ENCODE measurements around the gene HMCN2.

The HMCN2 gene

DNA sequence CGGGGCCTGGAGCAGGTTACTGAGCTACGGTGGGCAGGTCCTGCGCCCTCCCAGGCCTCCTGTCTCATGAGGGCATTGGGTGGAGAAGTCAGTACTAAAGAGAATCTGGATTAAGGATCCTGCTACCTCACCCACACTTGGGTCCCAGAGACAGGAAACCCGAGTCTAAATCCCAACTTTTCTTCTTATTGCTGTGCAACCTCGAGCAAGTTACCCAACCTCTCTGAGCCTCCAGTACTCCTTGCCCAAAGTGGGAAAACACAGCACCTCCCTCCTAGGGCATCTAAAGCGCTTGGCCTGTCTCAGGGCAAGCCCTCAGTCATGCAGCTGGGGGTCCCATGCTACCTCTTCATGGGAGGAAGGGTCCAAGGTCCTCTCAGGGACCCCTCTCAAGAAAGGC lies 207.4 kb downstream of the HMCN2 start:
- Histone ChIP-seq H3K9ac (ENCODE audit: low read depth, low read length, poor library complexity, severe bottlenecking) (no peak overlapping the region), H3F3A (ENCODE audit: low read depth) (no peaks in the 10 kb centered on the region), H3K4me1 (ENCODE audit: insufficient read depth, low read length, poor library complexity, severe bottlenecking) (no peaks in the 10 kb centered on the region), H3K9me2 (replicated peaks; ENCODE audit: low read depth, low read length) (no peaks in the 10 kb centered on the region), H3K79me2 (ENCODE audit: insufficient read depth, low read length) (no peaks in the 10 kb centered on the region), H2AFZ (ENCODE audit: low read length) (no peak overlapping the region), H3K4me3 (ENCODE audit: low read length, poor library complexity, severe bottlenecking) (no peak overlapping the region), H3K36me3 (ENCODE audit: insufficient read depth, low read length) (no peaks in the 10 kb centered on the region), H3K4me2 (ENCODE audit: low read depth, low read length, poor library complexity, severe bottlenecking) (no peak overlapping the region), H4K20me1 (ENCODE audit: insufficient read depth, low read length, poor library complexity, severe bottlenecking) (no peaks in the 10 kb centered on the region), H3K9me3 (ENCODE audit: insufficient read depth, low read depth, low read length) (no peaks in the 10 kb centered on the region), H3K27me3 (ENCODE audit: insufficient read depth, low read length, poor library complexity, severe bottlenecking) (no peaks in the 10 kb centered on the region)
- TF ChIP-seq, protein P1, sequence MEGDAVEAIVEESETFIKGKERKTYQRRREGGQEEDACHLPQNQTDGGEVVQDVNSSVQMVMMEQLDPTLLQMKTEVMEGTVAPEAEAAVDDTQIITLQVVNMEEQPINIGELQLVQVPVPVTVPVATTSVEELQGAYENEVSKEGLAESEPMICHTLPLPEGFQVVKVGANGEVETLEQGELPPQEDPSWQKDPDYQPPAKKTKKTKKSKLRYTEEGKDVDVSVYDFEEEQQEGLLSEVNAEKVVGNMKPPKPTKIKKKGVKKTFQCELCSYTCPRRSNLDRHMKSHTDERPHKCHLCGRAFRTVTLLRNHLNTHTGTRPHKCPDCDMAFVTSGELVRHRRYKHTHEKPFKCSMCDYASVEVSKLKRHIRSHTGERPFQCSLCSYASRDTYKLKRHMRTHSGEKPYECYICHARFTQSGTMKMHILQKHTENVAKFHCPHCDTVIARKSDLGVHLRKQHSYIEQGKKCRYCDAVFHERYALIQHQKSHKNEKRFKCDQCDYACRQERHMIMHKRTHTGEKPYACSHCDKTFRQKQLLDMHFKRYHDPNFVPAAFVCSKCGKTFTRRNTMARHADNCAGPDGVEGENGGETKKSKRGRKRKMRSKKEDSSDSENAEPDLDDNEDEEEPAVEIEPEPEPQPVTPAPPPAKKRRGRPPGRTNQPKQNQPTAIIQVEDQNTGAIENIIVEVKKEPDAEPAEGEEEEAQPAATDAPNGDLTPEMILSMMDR (conservative IDR thresholded peaks at IDR 0.05; ENCODE audit: low read length): no peak
- TF ChIP-seq EZH2phosphoT487 (IDR thresholded peaks at IDR 0.05; ENCODE audit: borderline replicate concordance): no peak

DNA sequence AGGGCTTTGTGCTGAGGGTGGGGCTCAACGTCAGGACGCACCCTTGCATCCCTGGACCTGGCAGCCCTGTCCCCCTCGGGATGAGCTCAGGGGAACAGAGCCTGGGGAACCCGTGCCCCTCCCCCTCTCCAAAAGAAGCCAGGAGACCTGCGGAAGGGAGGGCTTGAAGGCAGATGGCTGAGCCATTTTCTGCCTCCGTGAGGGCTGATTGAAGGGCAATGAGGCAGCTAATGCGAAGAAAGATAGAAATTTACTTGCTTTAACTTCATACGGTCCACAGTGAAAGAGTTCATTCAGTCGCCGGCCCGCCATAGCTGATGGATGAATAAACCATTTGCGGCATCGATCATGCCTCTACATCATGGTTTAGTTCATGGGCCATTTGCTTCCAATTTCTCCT lies 208.0 kb downstream of the HMCN2 start:
- no peaks in the 10 kb centered on the region for H3K9me2 ChIP-seq (replicated peaks; ENCODE audit: low read depth, low read length)
- no peaks in the 10 kb centered on the region for H3K27me3 ChIP-seq (ENCODE audit: insufficient read depth, low read length, poor library complexity, severe bottlenecking)
- H3K4me2 ChIP-seq (ENCODE audit: low read depth, low read length, poor library complexity, severe bottlenecking): no peak overlapping the region
- H3K36me3 ChIP-seq (ENCODE audit: insufficient read depth, low read length): no peaks in the 10 kb centered on the region
- H2AFZ ChIP-seq (ENCODE audit: low read length): no peak overlapping the region
- TF ChIP-seq, protein P1 (conservative IDR thresholded peaks at IDR 0.05; ENCODE audit: low read length): no peak
- no peak for TF ChIP-seq EZH2phosphoT487 (IDR thresholded peaks at IDR 0.05; ENCODE audit: borderline replicate concordance)
- H3K4me1 ChIP-seq (ENCODE audit: insufficient read depth, low read length, poor library complexity, severe bottlenecking): no peaks in the 10 kb centered on the region
- H3F3A ChIP-seq (ENCODE audit: low read depth): no peaks in the 10 kb centered on the region
- no peaks in the 10 kb centered on the region for H4K20me1 ChIP-seq (ENCODE audit: insufficient read depth, low read length, poor library complexity, severe bottlenecking)
- H3K4me3 ChIP-seq (ENCODE audit: low read length, poor library complexity, severe bottlenecking): no peak overlapping the region
- H3K79me2 ChIP-seq (ENCODE audit: insufficient read depth, low read length): no peaks in the 10 kb centered on the region
- no peak overlapping the region for H3K9ac ChIP-seq (ENCODE audit: low read depth, low read length, poor library complexity, severe bottlenecking)
- no peaks in the 10 kb centered on the region for H3K9me3 ChIP-seq (ENCODE audit: insufficient read depth, low read depth, low read length)

DNA sequence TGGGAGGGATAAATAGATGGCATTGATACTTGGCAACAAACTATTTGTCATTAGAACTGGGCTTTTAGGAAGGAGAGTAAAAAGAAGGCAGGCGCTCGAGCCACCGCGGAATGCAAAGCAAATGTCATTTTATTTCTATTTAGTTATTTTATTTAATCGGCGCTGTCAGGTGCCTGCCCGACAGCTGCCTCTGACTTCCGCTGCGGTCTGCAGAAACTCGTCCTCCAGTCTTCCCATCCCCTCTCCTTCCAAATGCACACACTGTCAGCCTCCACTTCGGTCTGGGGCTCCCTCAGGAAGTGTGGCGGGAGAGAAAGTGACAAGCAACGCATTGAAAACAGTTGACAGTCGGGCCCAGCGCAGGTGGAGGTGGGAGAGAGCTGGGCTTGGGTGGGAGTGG lies 208.5 kb downstream of the HMCN2 start:
- no peaks in the 10 kb centered on the region for H3K4me1 ChIP-seq (ENCODE audit: insufficient read depth, low read length, poor library complexity, severe bottlenecking)
- H4K20me1 ChIP-seq (ENCODE audit: insufficient read depth, low read length, poor library complexity, severe bottlenecking): no peaks in the 10 kb centered on the region
- H3F3A ChIP-seq (ENCODE audit: low read depth): no peaks in the 10 kb centered on the region
- H3K4me3 ChIP-seq (ENCODE audit: low read length, poor library complexity, severe bottlenecking): no peak overlapping the region
- H3K36me3 ChIP-seq (ENCODE audit: insufficient read depth, low read length): no peaks in the 10 kb centered on the region
- H3K79me2 ChIP-seq (ENCODE audit: insufficient read depth, low read length): no peaks in the 10 kb centered on the region
- H2AFZ ChIP-seq (ENCODE audit: low read length): no peak overlapping the region
- H3K9ac ChIP-seq (ENCODE audit: low read depth, low read length, poor library complexity, severe bottlenecking): no peak overlapping the region
- no peaks in the 10 kb centered on the region for H3K9me2 ChIP-seq (replicated peaks; ENCODE audit: low read depth, low read length)
- no peaks in the 10 kb centered on the region for H3K9me3 ChIP-seq (ENCODE audit: insufficient read depth, low read depth, low read length)
- no peaks in the 10 kb centered on the region for H3K27me3 ChIP-seq (ENCODE audit: insufficient read depth, low read length, poor library complexity, severe bottlenecking)
- H3K4me2 ChIP-seq (ENCODE audit: low read depth, low read length, poor library complexity, severe bottlenecking): no peak overlapping the region
- no peak for TF ChIP-seq EZH2phosphoT487 (IDR thresholded peaks at IDR 0.05; ENCODE audit: borderline replicate concordance)

DNA sequence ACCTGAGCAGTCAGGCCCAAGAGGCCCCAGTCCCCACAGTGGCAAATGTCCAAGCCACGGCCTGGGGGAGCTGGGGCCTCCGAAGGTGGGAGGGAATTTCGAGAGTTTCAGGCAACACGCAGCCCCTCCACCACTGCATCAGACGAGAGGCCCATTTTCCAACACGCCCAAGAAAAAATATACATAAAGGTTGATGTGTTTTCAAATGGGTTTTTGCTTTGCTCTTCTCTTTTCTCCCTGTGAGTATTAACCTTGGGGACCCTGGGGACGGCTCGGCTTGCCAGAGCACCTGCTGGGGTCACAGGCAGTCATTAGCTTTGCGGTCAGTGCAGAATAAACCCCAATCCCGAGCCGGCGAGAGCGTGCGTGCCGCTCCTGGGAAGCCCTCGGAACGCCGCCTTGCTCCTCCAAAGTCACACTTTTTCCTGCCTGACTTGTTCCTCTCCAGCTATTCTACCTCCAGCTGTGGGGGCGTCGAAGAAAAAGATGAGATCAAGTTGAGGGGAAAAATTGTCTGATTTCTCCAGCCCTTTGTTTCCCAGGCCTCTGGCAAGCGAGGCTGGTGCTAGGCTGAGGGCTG lies 210.7 kb downstream of the HMCN2 start:
- H3K9ac ChIP-seq (ENCODE audit: low read depth, low read length, poor library complexity, severe bottlenecking): no peak overlapping the region
- H3K4me3 ChIP-seq (ENCODE audit: low read length, poor library complexity, severe bottlenecking): no peak overlapping the region
- H3K9me3 ChIP-seq (ENCODE audit: insufficient read depth, low read depth, low read length): no peaks in the 10 kb centered on the region
- H2AFZ ChIP-seq (ENCODE audit: low read length): no peak overlapping the region
- TF ChIP-seq, protein P1 (conservative IDR thresholded peaks at IDR 0.05; ENCODE audit: low read length): no peak
- no peak for TF ChIP-seq EZH2phosphoT487 (IDR thresholded peaks at IDR 0.05; ENCODE audit: borderline replicate concordance)
- no peaks in the 10 kb centered on the region for H3K27me3 ChIP-seq (ENCODE audit: insufficient read depth, low read length, poor library complexity, severe bottlenecking)
- H3K9me2 ChIP-seq (replicated peaks; ENCODE audit: low read depth, low read length): no peaks in the 10 kb centered on the region
- no peaks in the 10 kb centered on the region for H3K4me1 ChIP-seq (ENCODE audit: insufficient read depth, low read length, poor library complexity, severe bottlenecking)
- H3F3A ChIP-seq (ENCODE audit: low read depth): no peaks in the 10 kb centered on the region
- H3K36me3 ChIP-seq (ENCODE audit: insufficient read depth, low read length): no peaks in the 10 kb centered on the region
- H3K4me2 ChIP-seq (ENCODE audit: low read depth, low read length, poor library complexity, severe bottlenecking): no peak overlapping the region
- no peaks in the 10 kb centered on the region for H3K79me2 ChIP-seq (ENCODE audit: insufficient read depth, low read length)
- no peaks in the 10 kb centered on the region for H4K20me1 ChIP-seq (ENCODE audit: insufficient read depth, low read length, poor library complexity, severe bottlenecking)
